Lung (tissue), 12 donors: ENCODE data around the gene MYMK. TPM values are rescaled to one million over a fixed set of nuclear protein-coding genes. Genes with fewer than 3 reads are reported as not detected.

ENCODE experiments used
- ATAC-seq: fragments of 200-7000 bp; cut with Tn5 transposase; one replicate; pipeline ENCODE4 v1.9.1; 2020; ENCODE audit warnings: moderate number of reproducible peaks; ENCODE audit not compliant: insufficient read depth, low FRiP score
- DNase-seq, 3 donors: peaks; one replicate each; pipeline ENCODE4 v3.0.0-alpha.2; 2013 to 2017
- H3K27ac ChIP-seq, 2 donors: one replicate each; pipeline ENCODE4 v1.5.1; 2013; ENCODE audit warnings: mild to moderate bottlenecking in 2 of 2, moderate library complexity in 2 of 2, control low read depth in 1 of 2, inconsistent platforms in 1 of 2, low read depth in 1 of 2, low read length in 1 of 2
- H3K27me3 ChIP-seq, 3 donors: one replicate each; pipeline ENCODE4 v1.5.1; 2013; ENCODE audit warnings: low read length in 2 of 3; ENCODE audit not compliant: control insufficient read depth in 3 of 3, insufficient read depth in 3 of 3
- H3K36me3 ChIP-seq, 4 donors: one replicate each; pipeline ENCODE4 v1.5.1; 2013; ENCODE audit warnings: low read length in 4 of 4, mild to moderate bottlenecking in 1 of 4, moderate library complexity in 1 of 4; ENCODE audit not compliant: control insufficient read depth in 4 of 4, insufficient read depth in 4 of 4
- H3K4me1 ChIP-seq, 5 donors: one replicate each; pipeline ENCODE4 v1.5.1; 2013; ENCODE audit warnings: low read length in 5 of 5, mild to moderate bottlenecking in 2 of 5, moderate library complexity in 1 of 5; ENCODE audit not compliant: control insufficient read depth in 5 of 5, insufficient read depth in 5 of 5
- H3K4me3 ChIP-seq: one replicate; pipeline ENCODE4 v1.5.1; 2013; ENCODE audit warnings: mild to moderate bottlenecking, control low read depth, moderate library complexity
- H3K9ac ChIP-seq, 2 donors: one replicate each; pipeline ENCODE4 v1.5.1; 2013; ENCODE audit warnings: low read length in 2 of 2, control low read depth in 1 of 2; ENCODE audit not compliant: insufficient read depth in 1 of 2
- H3K9me3 ChIP-seq, 4 donors: one replicate each; pipeline ENCODE4 v1.5.1; 2013; ENCODE audit warnings: low read length in 3 of 4, mild to moderate bottlenecking in 1 of 4, moderate library complexity in 1 of 4; ENCODE audit not compliant: control insufficient read depth in 4 of 4, insufficient read depth in 3 of 4
- CTCF ChIP-seq: IDR thresholded peaks from 2 replicates; pipeline ENCODE4 v1.5.1; 2012; ENCODE audit warnings: mild to moderate bottlenecking; ENCODE audit errors: control extremely low read depth, extremely low read depth
- WGBS, 2 donors: extraction: QIAGEN DNeasy Blood & Tissue Kit; methylation state at CpG; one replicate each; pipeline ENCODE4 v1.1.7; 2013; 5-methylcytosine and 5-hydroxymethylcytosine counted together
- polyA plus RNA-seq, 2 donors: library from polyadenylated mRNA; stranded (reverse); fragments of 200-250 nt; gene quantifications; one replicate each; pipeline ENCODE4 v1.2.1, GENCODE V29; 2013
- total RNA-seq, 2 donors: library from RNA; depleted of rRNA in 1 of 2; stranded (reverse); fragments of >200 nt in 1 of 2; gene quantifications; one replicate each; pipeline ENCODE4 v1.2.1, GENCODE V29; 2014 to 2021
- donor health status: control.
- donor health status: control.
- donor health status: Bipolar disorder and iron deficiency.
- donor health status: healthy.
- donor health status: DM: yes; HTN: yes; CAD: no.

MYMK gene
- total and polyA plus RNA-seq, 4 donors = not detected

- H3K4me1 ChIP-seq = peaks cover 2 to 80% (median 26%) of the 10 kb centered on the region in 5 donors
- H3K9ac ChIP-seq = no peak overlapping the region
- no peak overlapping the region for H3K27ac ChIP-seq
- no peaks in the 10 kb centered on the region for H3K36me3 ChIP-seq
- ATAC-seq = no peak
- no peaks in the 10 kb centered on the region for H3K27me3 ChIP-seq
- TF ChIP-seq CTCF = no peak
- 75 to 80% methylated on average over 9 of the region's 9 CpGs for WGBS, 2 donors
- H3K4me3 ChIP-seq = no peak overlapping the region
- no peak for DNase-seq
- no peaks in the 10 kb centered on the region for H3K9me3 ChIP-seq
Observed at GRCh38 chr9:133531293-133531692, 6.5 kb upstream of the MYMK start.

- H3K4me1 ChIP-seq = peaks cover 2 to 78% (median 33%) of the 10 kb centered on the region in 5 donors
- DNase-seq (no peak), ATAC-seq (no peak)
- no peak overlapping the region for H3K9ac ChIP-seq
- H3K27ac ChIP-seq = no peak overlapping the region
- H3K36me3 ChIP-seq = no peaks in the 10 kb centered on the region
- no peak overlapping the region for H3K4me3 ChIP-seq
- H3K9me3 ChIP-seq = no peaks in the 10 kb centered on the region
- H3K27me3 ChIP-seq = no peaks in the 10 kb centered on the region
- no peak for TF ChIP-seq CTCF
- 88 to 94% methylated on average over 7 of the region's 7 CpGs for WGBS, 2 donors
Observed at GRCh38 chr9:133529874-133530273, 5.1 kb upstream of the MYMK start.

GRCh38 chr9:133529457-133529856 lies 4.7 kb upstream of the MYMK start:
- ATAC-seq = no peak
- Histone ChIP-seq H3K9me3 (no peaks in the 10 kb centered on the region), H3K27me3 (no peaks in the 10 kb centered on the region), H3K4me1 (peaks cover 2 to 75% (median 33%) of the 10 kb centered on the region in 5 donors), H3K27ac (no peak overlapping the region), H3K9ac (no peak overlapping the region), H3K36me3 (no peaks in the 10 kb centered on the region), H3K4me3 (no peak overlapping the region)
- TF ChIP-seq CTCF = no peak
- 88 to 90% methylated on average over 7 of the region's 7 CpGs for WGBS, 2 donors
- no peak for DNase-seq

GRCh38 chr9:133528876-133529241 lies 4.1 kb upstream of the MYMK start:
- Histone ChIP-seq H3K4me3 (no peak overlapping the region), H3K9me3 (no peaks in the 10 kb centered on the region), H3K27ac (no peak overlapping the region), H3K36me3 (no peaks in the 10 kb centered on the region), H3K4me1 (peaks cover 2 to 72% (median 30%) of the 10 kb centered on the region in 5 donors), H3K27me3 (no peaks in the 10 kb centered on the region), H3K9ac (no peak overlapping the region)
- 76 to 90% methylated on average over 11 of the region's 11 CpGs for WGBS, 2 donors
- ATAC-seq (no peak), DNase-seq (no peak)
- no peak for TF ChIP-seq CTCF
